Measurements from ENCODE around the gene NT5DC3. TPM values are rescaled to one million over a fixed set of nuclear protein-coding genes. Genes with fewer than 3 reads are reported as not detected.

The NT5DC3 gene
- total RNA-seq, 6 experiments from 2014 or later: 10.5 to 12.8 (median 11.3) TPM

GRCh38 chr12:103840462-103840875, 565 bp downstream of the NT5DC3 start:
- DNase-seq: peak; percentile 13
- no peaks in the 10 kb centered on the region for H3K9me3 Mint-ChIP-seq
- peak overlapping the region; percentile 80 for H3K27ac Mint-ChIP-seq
- peak overlapping the region; percentile 94 for H3K4me3 Mint-ChIP-seq
- H3K36me3 Mint-ChIP-seq (ENCODE audit: low read depth): peaks cover 12% of the 10 kb centered on the region; the same call in 1 of the 2 replicates
- TF ChIP-seq CTCF (IDR thresholded peaks at IDR 0.05): no peak
- peaks cover 48% of the 10 kb centered on the region for H3K4me1 Mint-ChIP-seq (ENCODE audit: low read depth)
- no peaks in the 10 kb centered on the region; the same call in 1 of the 2 replicates for H3K27me3 Mint-ChIP-seq (ENCODE audit: insufficient read depth)

DNA sequence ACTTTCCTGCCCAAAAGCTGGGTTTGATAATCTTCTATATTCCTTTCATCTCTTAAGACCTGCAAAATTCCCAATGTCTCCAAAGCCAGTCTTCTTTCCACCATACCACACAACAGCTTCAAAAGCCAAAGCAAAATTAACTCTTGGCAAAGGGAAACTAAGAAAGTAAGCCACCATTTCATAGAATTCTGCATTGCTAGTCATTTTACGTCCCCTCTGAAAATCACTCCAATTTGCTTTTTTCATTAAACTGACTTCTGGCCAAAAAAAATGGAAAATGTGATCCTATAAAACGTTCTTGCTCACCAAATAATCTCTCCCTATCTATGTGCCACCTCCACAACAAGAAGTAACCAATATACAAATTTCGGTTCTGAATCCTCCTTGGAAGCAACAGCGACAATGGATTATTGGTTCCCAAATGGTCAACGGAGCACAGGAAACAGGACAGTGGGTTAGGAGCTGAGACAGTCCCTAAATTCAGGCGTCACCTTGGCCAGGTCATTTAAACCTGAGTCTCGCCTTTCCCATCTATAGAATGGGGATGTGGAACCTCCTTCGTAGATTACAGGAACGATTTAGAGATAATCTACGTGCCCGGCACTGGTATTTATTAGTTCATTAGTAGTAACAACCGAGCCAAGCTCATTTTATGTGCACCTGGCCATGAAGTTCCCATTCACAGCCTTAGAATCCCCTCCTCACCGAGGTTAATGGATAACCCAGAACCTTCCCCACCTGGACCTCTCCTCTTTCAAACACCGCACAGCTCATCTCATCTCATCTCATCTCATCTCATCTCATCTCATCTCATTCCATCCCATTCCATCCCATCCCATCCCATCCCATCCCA, 1.2 kb downstream of the NT5DC3 start:
- no peaks in the 10 kb centered on the region; the same call in 1 of the 2 replicates for H3K27me3 Mint-ChIP-seq (ENCODE audit: insufficient read depth)
- DNase-seq: no peak
- H3K36me3 Mint-ChIP-seq (ENCODE audit: low read depth): peaks cover 12% of the 10 kb centered on the region; the same call in 1 of the 2 replicates
- H3K27ac Mint-ChIP-seq: peak overlapping the region; percentile 80; the same call in 1 of the 2 replicates
- peak overlapping the region; percentile 94 for H3K4me3 Mint-ChIP-seq
- no peak for TF ChIP-seq CTCF (IDR thresholded peaks at IDR 0.05)
- peaks cover 54% of the 10 kb centered on the region for H3K4me1 Mint-ChIP-seq (ENCODE audit: low read depth)
- H3K9me3 Mint-ChIP-seq: no peaks in the 10 kb centered on the region

DNA sequence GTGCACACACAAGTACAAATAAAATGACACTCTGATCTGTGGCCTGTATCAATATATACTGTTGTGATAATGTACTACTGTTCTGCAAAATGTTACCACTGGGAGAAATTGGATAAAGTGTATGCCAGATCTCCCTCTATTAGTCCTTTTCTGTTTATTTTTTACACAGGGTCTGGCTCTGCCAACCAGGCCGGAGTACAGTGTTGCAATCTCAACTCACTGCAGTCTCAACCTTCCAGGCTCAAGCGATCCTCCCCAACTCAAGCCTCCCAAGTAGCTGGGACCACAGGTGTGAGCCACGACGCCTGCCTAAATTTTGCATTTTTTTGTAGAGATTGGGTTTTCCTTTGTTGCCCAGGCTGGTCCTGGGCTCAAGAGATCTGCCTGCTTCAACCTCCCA, 1.9 kb downstream of the NT5DC3 start:
- DNase-seq: no peak
- H3K27ac Mint-ChIP-seq: no peak overlapping the region; the same call in 1 of the 2 replicates
- peak overlapping the region; percentile 94 for H3K4me3 Mint-ChIP-seq
- H3K4me1 Mint-ChIP-seq (ENCODE audit: low read depth): peaks cover 56% of the 10 kb centered on the region
- H3K27me3 Mint-ChIP-seq (ENCODE audit: insufficient read depth): no peaks in the 10 kb centered on the region; the same call in 1 of the 2 replicates
- TF ChIP-seq CTCF (IDR thresholded peaks at IDR 0.05): no peak
- peaks cover 12% of the 10 kb centered on the region; the same call in 1 of the 2 replicates for H3K36me3 Mint-ChIP-seq (ENCODE audit: low read depth)
- no peaks in the 10 kb centered on the region for H3K9me3 Mint-ChIP-seq

GRCh38 chr12:103838254-103838914, 2.6 kb downstream of the NT5DC3 start:
- no peaks in the 10 kb centered on the region for H3K9me3 Mint-ChIP-seq

More at GRCh38 chr12:103838254-103838914, 2.6 kb downstream of the NT5DC3 start:
- DNase-seq: no peak
- Mint-ChIP-seq H3K27me3 (ENCODE audit: insufficient read depth) (no peaks in the 10 kb centered on the region; the same call in 1 of the 2 replicates), H3K4me3 (peak overlapping the region; percentile 94), H3K4me1 (ENCODE audit: low read depth) (peaks cover 59% of the 10 kb centered on the region), H3K27ac (peak overlapping the region; percentile 3; the same call in 1 of the 2 replicates), H3K36me3 (ENCODE audit: low read depth) (peaks cover 12% of the 10 kb centered on the region; the same call in 1 of the 2 replicates)
- TF ChIP-seq CTCF (IDR thresholded peaks at IDR 0.05): no peak
